ENCODE results near the gene GEMIN7. TPM values are rescaled to one million over a fixed set of nuclear protein-coding genes. Genes with fewer than 3 reads are reported as not detected.

Gene GEMIN7
- total RNA-seq, 1 experiment from 2014 or later: 62.7 TPM

GRCh38 chr19:45086480-45086879 lies 7.4 kb downstream of the GEMIN7 start:
- DNase-seq (ENCODE audit: low read depth): no peak

DNA sequence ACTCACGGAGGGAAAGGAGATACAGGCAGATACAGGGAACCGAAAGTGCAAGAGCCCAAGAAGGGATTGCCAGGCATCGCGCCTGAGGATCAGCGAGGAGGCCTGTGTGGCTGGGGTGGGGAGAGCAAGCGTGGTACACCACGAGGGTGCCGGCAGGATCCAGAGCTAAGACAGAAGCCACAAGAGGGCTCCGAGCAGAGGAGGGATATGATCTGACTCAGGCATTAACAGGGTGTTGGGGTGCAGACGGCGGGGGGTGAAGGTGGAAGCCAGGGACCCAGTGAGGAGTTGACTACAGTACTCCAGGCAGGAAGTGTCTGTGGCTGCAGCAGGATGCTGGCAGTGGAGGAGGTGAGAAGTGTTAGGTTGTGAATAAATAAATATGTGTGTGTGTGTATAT lies 8.5 kb downstream of the GEMIN7 start:
- DNase-seq (ENCODE audit: low read depth): no peak

DNA sequence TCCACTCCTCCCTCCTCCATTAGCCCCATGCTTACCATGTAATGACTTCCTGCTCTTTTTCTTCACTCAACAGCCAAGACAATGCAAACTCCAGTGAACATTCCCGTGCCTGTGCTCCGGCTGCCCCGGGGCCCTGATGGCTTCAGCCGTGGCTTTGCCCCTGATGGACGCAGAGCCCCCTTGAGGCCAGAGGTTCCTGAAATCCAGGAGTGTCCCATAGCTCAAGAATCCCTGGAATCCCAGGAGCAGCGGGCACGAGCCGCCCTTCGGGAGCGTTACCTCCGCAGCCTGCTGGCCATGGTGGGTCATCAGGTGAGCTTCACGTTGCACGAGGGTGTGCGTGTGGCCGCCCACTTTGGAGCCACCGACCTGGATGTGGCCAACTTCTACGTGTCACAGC lies 11.0 kb downstream of the GEMIN7 start:
- DNase-seq (ENCODE audit: low read depth): no peak

DNA sequence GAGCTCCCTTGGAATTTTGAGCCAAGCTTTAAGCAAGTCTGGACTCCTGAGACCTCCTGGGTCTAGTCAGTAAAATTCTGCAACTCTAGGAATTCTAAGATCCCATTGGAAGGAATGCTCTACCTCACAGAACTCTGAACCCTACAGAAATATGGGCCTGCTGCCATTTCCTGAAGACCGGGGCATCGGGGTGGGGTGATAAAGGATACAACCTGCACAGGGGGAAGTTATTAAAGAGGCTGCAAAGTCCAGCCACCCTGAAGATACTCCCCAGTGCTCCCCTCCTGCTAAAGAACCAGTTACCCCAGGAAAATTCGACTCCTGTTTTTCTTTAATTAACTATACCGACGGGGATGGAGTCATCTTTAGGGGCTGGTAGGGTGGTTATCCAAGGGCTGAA lies 11.5 kb downstream of the GEMIN7 start:
- no peak for DNase-seq (ENCODE audit: low read depth)

DNA sequence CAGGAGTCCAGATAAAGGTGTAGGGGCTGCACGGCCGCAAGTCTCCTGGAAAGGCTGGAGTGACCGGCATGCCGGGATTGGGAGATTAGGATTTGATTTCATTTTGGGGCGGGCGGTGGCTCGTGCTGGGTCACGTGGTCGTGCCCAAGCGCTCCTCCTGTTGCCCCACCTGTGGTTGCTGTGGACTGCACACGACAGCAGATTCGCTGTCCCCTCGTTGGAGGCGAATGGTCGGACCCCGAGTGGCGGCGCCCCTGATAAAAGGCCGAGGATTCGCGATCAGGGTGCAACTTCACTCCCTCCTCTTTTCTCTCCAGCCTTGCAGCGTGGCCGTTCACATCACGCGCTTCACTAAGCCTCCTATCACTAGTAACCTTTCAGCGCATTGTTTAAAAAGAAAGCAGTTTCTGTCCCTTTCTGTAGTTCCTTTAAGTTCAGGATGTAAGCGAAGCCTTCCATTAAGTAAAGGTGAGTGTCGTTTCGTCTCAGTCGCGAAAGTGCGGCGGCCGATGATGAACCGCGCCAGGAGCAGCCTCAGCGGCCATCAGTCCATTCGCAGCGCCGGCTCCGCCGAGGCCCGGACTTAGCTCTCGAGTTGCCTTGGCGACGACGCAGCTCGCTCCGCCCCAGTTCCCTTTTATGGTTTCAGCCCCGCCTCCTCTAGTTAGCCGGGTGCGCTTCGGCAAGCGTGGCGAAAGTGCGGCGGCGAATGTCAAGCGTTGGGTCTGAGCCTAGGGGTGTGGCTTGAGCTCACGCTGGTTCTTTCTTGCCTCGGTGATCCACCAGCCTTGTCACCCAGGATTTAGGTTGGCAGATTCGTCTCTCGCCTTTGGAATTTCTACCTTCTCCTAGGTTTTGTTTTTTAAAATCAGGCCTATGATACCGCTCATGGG lies 12.2 kb downstream of the GEMIN7 start:
- peak; percentile 99 for DNase-seq (ENCODE audit: low read depth)

- DNase-seq (ENCODE audit: low read depth): peak; percentile 98
Measured at GRCh38 chr19:45092747-45093678, 14.0 kb downstream of the GEMIN7 start, which contains the start of gene PPP1R37. Gene PPP1R37 (plus strand): TSS chr19:45093179. CDS start chr19:45093326, 147 bp downstream.

GRCh38 chr19:45094137-45094536 lies 15.1 kb downstream of the GEMIN7 start:
- no peak for DNase-seq (ENCODE audit: low read depth)

DNA sequence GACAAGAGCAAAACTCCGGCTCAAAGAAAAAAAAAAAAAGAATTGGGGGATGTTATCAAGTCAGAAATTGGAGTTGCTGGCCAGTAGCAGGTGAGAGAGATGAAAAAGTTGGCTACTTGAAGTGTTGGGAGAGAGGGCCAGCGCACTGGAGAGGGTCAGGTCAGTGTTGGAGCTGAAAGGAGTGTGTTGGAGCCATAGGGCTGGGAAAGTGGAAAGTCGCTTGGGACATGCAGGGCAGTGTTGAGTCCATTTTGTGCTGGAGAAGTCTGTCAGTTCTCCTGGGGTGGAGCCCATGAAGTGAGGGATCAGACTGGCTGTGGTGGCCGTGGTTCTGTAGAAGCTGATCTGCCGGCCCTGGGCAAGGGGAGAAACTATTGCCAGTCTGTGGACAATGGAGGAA lies 15.6 kb downstream of the GEMIN7 start:
- DNase-seq (ENCODE audit: low read depth): no peak

DNA sequence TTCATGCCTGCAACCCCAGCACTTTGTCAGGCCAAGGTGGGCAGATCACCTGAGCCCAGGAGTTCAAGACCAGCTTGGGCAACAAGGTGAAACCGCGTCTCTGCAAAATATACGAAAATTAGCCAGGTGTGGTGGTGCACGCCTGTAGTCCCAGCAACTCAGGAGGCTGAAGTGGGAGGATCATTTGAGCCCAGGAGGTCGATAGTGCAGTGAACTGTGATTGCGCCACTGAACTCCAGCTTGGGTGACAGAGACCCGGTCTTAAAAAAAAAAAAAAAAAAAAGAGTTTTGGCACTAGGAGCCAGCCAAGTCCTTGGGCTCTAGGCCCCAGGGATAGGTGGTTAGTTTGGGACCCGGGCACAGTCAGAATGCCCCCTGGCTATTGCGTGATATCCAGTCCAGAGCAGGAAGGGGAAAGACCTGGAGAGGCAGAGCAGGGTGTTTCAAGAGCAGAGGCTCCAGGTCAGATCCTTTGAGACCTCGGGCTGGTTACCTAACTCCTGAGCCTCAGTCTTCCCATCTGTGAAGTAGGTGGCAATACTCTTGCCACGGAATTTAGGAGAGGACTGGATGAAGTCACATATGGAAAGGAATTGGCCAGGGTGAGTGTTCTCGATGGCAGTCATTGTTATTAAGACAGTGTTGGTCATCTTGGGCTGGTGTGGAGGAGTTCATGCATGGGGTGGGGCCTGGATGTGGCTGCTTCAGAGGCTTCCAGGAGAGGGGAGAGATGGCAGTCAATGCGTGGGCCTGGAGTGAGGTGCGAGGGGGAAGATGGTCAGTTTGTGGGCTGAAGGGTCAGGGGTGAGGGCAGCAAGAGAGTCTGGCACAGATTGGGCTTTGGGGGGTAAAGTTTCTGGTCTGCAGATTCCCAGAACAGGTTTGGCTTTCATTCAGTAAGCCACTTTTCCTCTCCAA lies 16.7 kb downstream of the GEMIN7 start:
- no peak for DNase-seq (ENCODE audit: low read depth)

DNA sequence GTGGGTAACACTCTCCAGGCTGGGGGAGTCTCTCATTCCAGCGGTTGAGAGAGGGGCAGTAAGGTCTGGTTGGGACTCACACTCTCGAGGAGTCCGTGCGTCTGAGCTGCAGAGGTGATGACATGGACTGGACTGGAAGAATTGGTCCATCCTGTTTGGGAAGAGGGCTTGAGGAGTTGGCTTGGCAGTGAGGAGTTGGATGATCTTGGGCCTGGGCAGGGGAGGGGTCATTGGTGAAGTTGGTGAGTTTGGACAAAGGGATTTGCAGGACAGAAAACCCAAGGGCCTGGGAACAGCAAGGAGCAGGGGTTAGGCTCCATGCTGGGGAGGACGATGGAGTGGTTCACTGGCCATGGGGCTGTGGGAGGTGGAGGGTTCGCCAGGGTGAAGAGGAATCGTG lies 17.6 kb downstream of the GEMIN7 start:
- DNase-seq (ENCODE audit: low read depth): no peak

GRCh38 chr19:45097450-45097775 lies 18.4 kb downstream of the GEMIN7 start:
- DNase-seq (ENCODE audit: low read depth): no peak

GRCh38 chr19:45097776-45098520 lies 18.9 kb downstream of the GEMIN7 start:
- peak; percentile 95 for DNase-seq (ENCODE audit: low read depth)

DNA sequence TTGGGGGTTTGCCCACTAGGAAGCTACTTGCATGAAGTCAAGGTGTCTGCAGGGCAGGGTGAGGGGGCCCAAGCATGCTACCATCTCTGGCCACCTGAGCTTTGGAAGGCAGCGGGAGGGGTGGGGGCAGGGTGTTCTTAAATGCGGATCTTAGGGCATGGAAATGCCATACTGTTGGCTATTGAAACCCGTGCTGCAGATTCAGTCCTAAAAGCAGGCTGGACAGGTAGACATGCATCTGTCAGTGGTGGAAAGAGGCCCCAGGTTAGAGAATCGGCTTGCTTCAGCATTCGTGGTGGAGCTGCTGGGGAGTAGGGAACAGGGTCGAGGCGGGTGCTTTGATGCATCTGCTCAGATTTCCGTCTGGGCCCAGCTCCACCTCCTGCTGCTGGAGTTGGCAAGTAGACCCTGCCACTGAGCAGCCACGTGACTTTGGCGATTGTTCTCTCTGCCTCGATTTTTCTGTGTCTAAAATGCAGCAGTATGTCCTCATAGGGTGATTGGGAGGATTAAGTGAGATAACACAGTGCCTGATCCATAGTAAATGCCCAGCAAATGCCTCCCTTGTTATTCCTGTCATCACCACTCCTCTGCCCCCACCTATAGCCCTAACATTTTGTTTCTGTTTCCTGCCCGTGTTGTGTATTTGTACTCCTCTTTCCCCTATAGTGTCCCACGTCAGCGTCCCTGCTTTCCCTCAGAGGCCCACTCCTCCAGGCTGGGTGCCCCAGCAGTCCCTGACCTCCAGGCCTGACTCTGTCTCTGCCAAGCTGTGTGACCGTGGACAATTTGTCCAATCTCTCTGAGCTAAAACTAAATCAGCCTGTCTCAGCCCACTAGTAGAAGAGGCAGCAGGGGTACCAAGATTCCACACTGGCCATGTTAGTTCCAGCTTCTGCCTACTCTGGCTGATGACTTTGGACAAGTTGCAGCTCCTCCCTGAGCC lies 19.7 kb downstream of the GEMIN7 start:
- peak; percentile 30 for DNase-seq (ENCODE audit: low read depth)

DNA sequence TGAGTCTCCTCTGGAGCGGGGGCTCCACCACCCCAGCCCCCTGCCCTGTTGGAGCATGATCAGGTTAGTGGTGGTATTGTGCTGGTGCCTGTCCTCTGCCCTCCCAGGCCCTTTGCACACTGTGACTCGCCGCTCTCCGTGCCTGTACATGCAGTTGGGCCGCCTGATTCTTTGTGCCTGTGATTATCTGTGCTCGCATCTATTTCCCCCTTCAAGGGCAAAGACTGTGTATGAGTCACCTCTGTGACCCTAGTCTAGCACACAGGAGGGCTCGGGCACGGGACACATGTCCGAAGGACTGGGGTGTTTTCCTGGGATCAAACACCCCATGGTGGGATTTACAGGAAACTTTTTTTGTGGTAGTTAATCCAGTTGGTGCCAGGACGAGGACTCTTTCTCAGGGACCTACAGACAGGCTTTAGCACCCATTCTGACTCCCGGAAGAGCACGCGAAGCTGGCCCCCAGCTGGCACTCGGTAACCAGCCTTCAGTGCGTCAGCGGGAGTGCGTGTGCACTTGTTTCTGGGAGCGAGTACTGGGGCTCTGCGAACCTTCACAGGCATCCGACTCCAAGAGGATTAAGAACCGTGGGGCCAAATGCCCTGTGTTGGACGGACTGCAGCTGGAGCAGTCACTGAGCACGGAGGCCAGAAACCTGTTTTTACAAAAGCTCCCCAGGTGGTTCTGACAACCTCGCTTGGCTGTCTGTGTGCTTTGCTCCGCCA lies 20.6 kb downstream of the GEMIN7 start:
- no peak for DNase-seq (ENCODE audit: low read depth)

GRCh38 chr19:45100201-45100600 lies 21.1 kb downstream of the GEMIN7 start:
- DNase-seq (ENCODE audit: low read depth): no peak

DNA sequence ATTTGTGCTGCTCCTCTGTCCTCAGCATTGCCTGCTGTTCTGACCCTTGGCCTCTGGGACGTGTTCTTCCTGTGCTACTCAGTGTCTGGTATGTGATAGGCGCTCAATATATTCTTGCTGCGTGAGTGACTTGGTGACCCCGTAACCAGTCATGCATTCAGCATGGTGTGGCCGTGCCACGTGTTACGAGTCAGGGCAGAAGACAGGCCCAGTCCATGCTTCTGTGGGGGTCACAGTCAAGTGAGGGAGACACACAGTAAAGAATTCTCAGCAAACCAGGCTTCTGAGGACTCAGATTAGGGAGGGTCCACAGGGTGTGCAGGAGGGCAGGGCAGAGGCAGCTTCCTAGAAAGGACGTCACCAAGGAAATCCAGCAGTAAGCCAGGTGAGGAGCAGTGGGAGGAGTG lies 21.8 kb downstream of the GEMIN7 start:
- no peak for DNase-seq (ENCODE audit: low read depth)

DNA sequence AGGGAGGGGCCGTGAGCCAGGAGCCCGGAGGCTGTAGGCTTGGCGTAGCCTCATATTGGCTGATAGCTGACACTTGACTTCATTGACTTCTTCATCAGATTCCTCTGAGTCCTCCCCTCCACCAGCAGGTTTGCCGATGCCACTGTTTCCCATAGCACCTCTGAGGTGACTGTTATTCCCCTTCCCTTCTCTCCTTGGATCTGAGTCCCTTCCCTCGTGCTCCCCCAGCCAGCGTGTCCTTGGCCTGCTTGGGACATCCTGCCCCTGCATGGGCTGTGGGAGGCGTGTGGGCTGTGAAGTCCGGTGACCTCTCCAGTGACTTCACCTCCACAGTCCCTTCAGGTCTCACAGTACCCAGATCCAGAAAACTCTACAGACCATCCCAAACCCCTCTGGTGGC lies 22.7 kb downstream of the GEMIN7 start:
- DNase-seq (ENCODE audit: low read depth): no peak

- DNase-seq (ENCODE audit: low read depth): no peak
Measured at GRCh38 chr19:45102481-45102880, 23.4 kb downstream of the GEMIN7 start.

DNA sequence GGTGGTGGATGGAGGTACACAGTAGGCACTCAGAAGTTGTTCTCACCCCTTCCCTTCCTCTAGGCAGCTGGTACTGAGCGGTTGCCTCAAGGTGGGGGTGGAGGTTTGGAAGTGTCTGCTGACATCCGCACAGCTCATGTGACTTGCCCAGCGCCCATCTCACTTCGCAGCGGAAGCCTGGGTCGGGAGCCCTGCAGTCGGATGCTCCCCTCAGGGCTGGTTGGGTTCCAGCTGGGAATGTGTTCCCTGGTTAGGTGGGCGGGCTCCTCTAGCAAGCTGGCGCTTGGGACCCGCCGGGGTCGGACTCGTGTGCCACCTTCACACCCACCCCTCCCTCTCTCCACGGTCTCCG lies 24.1 kb downstream of the GEMIN7 start:
- peak; percentile 39 for DNase-seq (ENCODE audit: low read depth)
